Measurements from ENCODE around the gene PGM1.
"Not testable (repeated sequence)": the region's sequence is repeated elsewhere in the genome, so short reads cannot be mapped to it uniquely, and the experiment has no call there.

The PGM1 gene

DNA sequence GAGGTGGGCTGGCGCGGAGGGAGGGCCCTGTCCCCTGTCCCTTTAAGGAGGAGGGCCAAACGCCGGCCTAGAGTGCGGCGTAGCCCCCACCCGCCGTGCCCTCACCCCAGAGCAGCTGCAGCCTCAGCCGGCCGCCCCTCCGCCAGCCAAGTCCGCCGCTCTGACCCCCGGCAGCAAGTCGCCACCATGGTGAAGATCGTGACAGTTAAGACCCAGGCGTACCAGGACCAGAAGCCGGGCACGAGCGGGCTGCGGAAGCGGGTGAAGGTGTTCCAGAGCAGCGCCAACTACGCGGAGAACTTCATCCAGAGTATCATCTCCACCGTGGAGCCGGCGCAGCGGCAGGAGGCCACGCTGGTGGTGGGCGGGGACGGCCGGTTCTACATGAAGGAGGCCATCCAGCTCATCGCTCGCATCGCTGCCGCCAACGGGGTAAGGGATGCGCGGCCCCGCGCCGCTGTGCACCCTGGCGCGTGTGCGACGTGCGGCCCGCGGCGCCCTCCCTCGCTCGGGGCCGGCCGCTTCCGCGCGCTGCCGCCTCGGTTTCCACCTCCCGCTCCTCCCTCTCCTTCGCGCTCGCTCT, at the start of gene PGM1:
TSS of gene PGM1 (plus strand) at position 109 of the 583 bp plus-strand sequence. CDS start at position 187, 78 bp downstream.
- DNase-seq (ENCODE audit: low read depth, low spot score): peak; percentile 89

DNA sequence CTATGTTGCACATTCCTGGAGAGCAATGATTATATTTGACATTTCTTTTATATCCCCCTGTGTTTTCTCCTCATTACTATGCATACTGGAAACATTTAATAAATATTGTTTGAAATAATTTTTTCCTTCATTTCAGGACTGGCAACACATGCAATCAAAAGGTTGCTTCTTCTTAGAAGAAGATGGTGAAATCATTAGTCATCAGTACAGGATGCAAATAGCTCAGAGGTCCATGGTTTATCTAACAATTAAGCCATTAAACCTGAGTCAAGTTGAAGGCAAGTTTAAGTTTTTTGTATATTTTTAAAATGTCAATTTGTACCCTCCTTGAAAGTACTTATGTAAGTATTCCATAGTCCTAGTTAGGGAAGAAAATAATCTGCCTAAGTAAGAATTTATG, 47.4 kb upstream of the PGM1 start:
- no peak for DNase-seq (ENCODE audit: low read depth, low spot score)

- DNase-seq (ENCODE audit: low read depth, low spot score): no peak
Observed at GRCh38 chr1:63547621-63548294, 45.5 kb upstream of the PGM1 start.

DNA sequence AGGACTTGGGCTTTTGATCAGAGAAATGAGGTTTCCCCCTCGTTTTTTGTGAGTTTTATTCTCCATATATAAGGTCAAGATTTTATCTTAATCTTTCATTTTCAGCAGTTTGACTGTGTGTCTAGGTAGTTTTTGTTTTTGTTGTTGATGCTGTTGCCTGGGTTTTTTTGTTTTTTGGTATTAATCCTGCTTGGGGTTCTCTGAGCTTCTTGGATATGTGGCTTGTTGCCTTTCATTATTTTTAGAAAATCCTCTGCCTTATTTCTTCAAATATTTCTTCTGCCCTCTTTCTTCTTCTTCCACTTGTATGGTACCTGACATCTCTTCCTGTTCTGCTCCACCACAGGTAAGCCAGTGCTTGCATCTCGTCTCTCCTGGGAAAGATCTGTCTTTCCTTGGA, 44.9 kb upstream of the PGM1 start:
- no peak for DNase-seq (ENCODE audit: low read depth, low spot score)

- DNase-seq (ENCODE audit: low read depth, low spot score): no peak
Observed at GRCh38 chr1:63548877-63549276, 44.3 kb upstream of the PGM1 start.

DNA sequence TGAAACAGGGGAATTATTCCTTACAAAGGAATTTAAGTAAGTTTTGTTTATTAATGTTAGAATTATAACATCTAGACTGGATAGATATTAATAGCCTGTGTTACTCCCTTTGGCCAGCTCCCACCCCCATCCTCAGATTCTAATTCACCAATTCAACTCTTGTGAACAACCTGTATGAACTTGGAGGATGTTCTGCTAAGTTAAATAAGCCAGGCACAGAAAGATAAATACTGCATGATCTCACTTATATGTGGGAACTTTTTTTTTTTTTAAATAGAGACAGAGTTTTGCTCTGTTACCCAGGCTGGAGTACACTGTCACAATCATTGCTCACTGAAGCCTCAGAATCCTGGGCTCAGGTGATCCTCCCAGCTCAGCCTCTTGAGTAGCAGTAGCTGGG, 37.7 kb upstream of the PGM1 start:
- DNase-seq (ENCODE audit: low read depth, low spot score): no peak

- DNase-seq (ENCODE audit: low read depth, low spot score): peak; percentile 53
Observed at GRCh38 chr1:63557365-63557987, 35.7 kb upstream of the PGM1 start.

- DNase-seq (ENCODE audit: low read depth, low spot score): no peak
Observed at GRCh38 chr1:63559357-63559756, 33.9 kb upstream of the PGM1 start.

DNA sequence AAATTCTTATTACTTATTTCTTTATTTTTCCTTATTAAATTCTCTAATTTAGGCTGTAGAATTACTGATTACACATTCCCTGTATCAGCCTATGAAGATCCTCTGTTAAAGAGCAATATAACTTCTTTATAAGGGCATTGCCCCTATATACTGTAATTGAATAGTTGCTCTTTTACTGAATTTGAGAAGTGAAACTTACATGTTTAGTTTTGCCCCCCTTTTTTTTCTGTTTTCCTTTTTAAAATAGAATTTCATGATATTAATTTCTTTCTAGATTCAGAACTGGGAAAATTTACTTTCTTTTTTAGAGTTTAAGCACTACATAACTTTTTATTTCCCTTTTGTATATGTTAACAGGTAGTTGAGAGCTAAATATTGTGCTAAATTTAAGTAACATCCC, 29.5 kb upstream of the PGM1 start:
- DNase-seq (ENCODE audit: low read depth, low spot score): no peak

DNA sequence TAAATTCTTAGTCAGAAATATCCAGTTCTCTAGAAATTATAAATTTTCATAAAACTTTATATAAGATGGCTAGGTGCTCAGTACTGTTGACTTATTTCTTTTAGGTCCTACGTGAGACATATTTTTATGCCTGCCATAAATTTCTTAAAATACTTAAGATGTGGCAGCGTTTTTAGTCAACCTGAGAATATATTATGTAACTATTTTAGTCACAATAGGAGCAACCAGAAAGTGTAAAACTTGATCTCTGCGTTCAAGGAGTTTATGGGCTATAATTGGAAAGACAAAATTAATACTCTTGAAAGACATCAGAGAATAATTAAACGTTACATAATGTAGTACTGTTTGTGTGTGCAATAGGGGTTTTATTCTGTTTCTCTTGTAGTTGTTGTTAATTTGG, 24.1 kb upstream of the PGM1 start:
- no peak for DNase-seq (ENCODE audit: low read depth, low spot score)

DNA sequence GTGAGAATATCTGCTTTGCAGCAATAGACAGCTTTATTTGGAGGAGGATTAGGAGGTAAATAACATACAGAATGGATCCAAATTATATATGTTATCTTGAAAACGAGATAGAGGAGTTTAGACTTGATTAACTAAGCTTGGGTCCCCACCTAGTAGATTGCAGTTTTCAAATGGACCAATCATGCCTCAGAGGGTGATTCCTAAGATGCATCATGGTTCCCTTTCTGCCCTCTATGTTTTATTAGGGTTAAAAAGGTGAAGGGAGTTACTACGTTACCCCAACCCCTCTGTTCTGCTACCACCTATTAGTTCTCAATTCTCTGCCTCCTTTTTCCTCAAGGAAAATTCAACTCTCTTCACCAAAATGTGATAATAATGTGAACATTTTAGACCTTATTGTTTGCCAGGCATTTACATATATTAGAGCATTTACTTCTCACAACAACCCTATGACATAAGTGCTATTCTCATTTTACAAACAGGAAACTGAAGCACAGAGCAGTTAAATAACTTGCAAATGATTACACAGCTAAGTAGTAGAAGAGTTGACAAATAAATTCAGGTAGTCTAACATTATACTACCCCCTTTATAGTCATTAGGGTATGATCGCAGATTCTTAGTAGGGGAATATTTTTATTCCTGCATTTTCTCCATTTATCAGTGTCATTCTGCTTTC, 23.4 kb upstream of the PGM1 start:
- DNase-seq (ENCODE audit: low read depth, low spot score): no peak

DNA sequence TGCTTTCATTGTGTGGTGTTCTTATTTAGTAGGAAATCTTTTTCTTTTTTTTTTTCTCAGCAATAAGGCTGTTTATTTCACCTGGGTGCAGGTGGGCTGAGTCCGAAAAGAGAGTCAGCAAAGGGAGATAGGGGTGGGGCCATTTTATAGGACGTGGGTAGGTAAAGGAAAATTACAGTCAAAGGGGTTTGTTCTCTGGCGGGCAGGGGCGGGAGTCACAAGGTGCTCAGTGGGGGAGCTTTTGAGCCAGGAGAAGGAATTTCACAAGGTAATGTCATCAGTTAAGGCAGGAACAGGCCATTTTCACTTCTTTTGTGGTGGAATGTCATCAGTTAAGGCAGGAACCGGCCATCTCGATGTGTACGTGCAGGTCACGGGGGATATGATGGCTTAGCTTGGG, 20.5 kb upstream of the PGM1 start:
- not testable (repeated sequence) for DNase-seq (ENCODE audit: low read depth, low spot score)

DNA sequence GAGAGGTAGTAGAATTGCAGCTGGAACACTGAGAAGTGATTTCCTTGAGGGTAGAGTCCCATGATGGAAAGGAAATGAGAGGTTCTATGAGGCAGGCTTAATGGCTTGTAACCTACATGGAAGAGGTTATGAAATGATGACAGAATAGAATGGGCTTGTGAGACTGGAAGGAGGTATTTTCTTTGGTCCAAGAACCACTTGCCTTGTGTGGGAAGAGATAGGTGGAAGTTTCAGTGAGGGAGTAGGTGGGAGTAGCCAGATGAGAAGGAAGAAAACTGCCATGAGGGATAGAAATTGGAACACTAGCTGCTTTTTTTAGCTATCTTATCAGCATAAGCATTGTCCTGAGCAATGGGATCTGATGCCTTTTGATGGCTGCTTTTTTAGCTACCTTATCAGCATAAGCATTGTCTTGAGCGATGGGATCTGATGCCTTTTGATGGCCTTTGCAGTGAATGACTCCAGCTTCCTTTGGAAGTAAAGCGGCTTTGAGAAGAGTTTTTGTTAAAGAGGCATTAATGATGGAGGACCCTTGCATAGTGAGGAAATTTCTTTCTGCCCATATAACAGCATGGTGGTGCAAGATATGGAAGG, 18.9 kb upstream of the PGM1 start:
- not testable (repeated sequence) for DNase-seq (ENCODE audit: low read depth, low spot score)

DNA sequence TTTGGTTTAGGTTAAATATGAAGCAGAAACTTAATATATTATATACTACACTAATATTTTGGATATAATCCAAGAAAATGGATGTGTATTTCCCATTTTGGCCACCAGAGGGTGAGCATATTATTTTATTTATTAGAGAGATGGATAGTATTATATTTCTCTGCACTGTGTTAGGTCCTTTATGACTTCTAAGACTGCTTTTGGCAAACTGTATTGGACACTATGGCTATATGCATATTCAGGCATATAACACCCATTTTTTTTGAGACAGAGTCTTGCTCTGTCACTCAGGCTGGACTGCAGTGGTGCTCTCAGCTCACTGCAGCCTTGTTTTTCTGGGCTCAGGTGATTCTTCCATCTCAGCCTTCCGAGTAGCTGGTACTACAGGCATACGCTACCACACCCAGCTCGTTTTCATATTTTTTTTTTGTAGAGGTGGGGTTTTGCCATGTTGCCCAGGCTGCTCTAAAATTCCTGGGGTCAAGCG, 17.8 kb upstream of the PGM1 start:
- peak; percentile 12 for DNase-seq (ENCODE audit: low read depth, low spot score)

GRCh38 chr1:63586326-63586725, 6.9 kb upstream of the PGM1 start:
- DNase-seq (ENCODE audit: low read depth, low spot score): not testable (repeated sequence)

- peak; percentile 19 for DNase-seq (ENCODE audit: low read depth, low spot score)
Observed at GRCh38 chr1:63590166-63590560, 3.0 kb upstream of the PGM1 start.

DNA sequence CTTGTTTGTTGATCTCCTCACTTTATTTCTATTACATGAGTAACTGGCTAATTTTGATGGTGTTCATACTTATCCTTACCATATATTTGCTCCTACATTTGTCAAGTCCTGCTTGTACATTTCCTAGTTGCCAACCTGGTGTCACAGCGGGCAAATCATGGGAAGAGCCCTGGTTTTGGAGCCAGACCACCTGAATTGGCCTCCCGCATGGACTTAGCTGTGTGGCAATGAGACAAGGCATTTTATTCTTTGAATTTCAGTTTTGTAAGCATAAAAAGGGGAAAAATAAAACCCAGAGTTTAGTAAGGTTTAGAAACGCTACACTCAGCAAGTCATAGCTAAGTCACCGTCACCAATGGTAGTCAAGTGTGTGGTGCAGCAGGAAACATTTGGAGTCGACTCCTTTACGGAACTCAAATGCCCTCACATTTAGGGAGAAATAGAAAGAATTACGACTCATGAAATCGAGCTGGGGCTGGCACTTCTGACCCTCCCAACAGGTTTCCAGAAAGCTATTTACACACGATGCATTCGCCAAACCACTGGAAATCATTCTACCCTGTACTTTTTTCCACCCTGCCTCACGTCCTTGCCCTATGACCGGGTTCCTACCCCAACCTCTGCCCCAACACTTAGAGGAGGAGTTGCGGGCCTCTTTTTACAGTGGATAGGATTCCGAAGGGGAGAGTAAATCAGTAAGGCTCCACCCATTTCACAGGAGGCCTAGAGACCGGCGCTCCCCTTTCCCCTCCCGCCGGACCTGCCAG, 492 bp upstream of the PGM1 start:
- no peak for DNase-seq (ENCODE audit: low read depth, low spot score)

DNA sequence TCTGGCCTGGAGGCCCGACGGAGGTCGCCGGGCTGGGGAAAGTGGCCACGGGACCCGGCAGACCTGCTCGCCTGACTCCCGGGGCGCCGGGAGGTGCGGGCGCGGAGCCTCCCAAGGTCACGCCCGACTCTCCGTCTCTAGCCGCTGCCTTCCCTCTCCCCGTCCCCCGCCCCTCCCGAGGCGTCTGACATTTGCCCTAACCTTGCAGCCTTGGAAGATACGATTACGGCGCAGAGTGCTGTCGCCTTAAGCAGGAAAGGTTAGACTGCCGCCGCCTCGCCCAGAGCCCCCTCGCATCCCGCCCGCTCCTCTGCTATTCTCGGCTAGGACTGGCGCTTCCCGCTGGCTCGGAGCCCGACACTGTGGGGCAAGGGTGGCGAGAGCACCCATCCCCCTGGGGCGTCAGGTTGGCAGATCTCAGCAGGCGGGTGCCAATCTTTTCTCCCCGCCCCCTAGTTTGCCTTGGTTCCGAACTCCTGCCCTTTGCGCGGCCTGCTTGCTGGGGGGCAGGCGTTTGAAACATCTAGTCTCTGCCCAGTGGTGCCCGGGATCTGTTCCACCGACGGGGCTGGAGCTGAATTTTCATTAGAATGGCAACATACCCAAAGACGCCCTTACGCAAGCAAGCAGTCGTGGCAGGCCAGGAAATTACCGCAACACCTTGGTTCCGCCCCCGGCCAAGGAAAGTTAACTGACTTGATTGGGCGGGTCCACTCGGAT, 835 bp downstream of the PGM1 start:
- peak; percentile 63 for DNase-seq (ENCODE audit: low read depth, low spot score)

DNA sequence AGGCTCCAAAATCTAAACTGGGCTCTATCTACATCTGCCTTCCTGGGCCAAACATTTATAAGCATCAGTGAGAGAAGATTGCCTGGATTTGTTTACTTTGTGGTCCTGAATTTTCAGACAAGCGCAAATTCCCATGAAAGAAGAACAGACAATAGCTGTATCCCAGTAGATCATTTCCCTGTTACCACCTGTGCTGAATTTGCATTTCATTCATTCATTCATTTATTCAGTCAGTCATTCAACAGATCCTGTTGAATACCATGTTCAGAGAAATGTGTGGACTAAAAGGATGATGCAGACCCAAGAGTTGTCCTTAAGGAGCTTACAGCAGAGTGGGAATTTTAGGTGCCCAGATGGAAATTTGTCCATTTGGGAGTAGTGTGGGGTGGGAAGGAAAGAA, 2.2 kb downstream of the PGM1 start:
- DNase-seq (ENCODE audit: low read depth, low spot score): no peak

GRCh38 chr1:63599799-63600198, 6.6 kb downstream of the PGM1 start:
- DNase-seq (ENCODE audit: low read depth, low spot score): no peak

DNA sequence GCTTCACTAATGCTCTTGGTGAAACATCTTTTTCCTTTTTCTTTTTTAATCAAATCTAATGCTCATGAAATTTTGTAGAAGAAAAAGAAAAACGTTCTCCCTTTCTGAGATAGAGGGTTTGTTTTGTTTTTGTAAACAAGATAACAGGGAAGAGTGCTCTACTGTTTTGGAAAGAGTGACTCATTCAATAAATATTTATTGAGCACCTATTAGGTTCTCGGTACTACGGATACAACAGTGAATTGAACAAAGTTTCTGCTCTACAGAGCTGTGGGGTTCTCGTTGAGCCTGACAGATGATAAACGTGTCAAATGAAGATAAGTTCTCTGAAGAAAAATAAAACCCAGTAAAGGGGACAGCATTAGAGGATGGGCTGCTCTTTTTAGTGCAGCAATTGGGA, 7.0 kb downstream of the PGM1 start:
- DNase-seq (ENCODE audit: low read depth, low spot score): no peak

All from astrocyte of the hippocampus (primary cell).